C4-2B (cell line): ENCODE data around the gene CASZ1.

Source experiments
- H3K27ac ChIP-seq: fragments of 450-650 bp; 2 replicates; pipeline ENCODE4 v1.5.1; 2017
- CTCF ChIP-seq: fragments of 450-650 bp; conservative IDR thresholded peaks from 2 replicates; pipeline ENCODE4 v1.5.1; 2017; ENCODE audit warnings: mild to moderate bottlenecking
- ZFX ChIP-seq: fragments of 450-650 bp; IDR thresholded peaks from 2 replicates; pipeline ENCODE4 v1.6.1; 2017

CASZ1 gene

GRCh38 chr1:10681296-10682107 lies 114.9 kb downstream of the CASZ1 start:
- peak overlapping the region; percentile 99 for H3K27ac ChIP-seq
- no peak for TF ChIP-seq CTCF
- TF ChIP-seq ZFX: no peak

GRCh38 chr1:10680487-10680886 lies 116.0 kb downstream of the CASZ1 start:
- peak overlapping the region; percentile 99 for H3K27ac ChIP-seq
- TF ChIP-seq ZFX (no peak), CTCF (no peak)

GRCh38 chr1:10679496-10680220 lies 116.8 kb downstream of the CASZ1 start:
- no peak for TF ChIP-seq CTCF
- peak overlapping the region; percentile 99 for H3K27ac ChIP-seq

- TF ChIP-seq CTCF (no peak), ZFX (no peak)
- peak overlapping the region; percentile 99 for H3K27ac ChIP-seq
These were observed 117.6 kb downstream of the CASZ1 start for GRCh38 chr1:10678852-10679251.

GRCh38 chr1:10678402-10678801 lies 118.0 kb downstream of the CASZ1 start:
- TF ChIP-seq CTCF (no peak), ZFX (no peak)
- peak overlapping the region; percentile 99 for H3K27ac ChIP-seq

- H3K27ac ChIP-seq: peak overlapping the region; percentile 99
These were observed 118.7 kb downstream of the CASZ1 start for GRCh38 chr1:10677491-10678391.

More at GRCh38 chr1:10677491-10678391, 118.7 kb downstream of the CASZ1 start:
- TF ChIP-seq ZFX (peak; percentile 73), CTCF (no peak)
